GM06990 (cell line): Measurements from ENCODE around the gene SLC35F1.

Source experiments
- DNase-seq: peaks from one replicate; pipeline ENCODE4 v3.0.0-alpha.2; 2011; ENCODE audit not compliant: insufficient read length; ENCODE audit errors: extremely low read depth
- H3K27me3 ChIP-seq: replicated peaks from 2 replicates; pipeline ENCODE4 v1.6.0; 2011; ENCODE audit warnings: low read length; ENCODE audit not compliant: control insufficient read depth, insufficient read depth
- H3K36me3 ChIP-seq: 2 replicates; pipeline ENCODE4 v1.5.1; 2011; ENCODE audit warnings: low read length; ENCODE audit not compliant: control insufficient read depth, insufficient read depth
- H3K4me3 ChIP-seq: replicated peaks from 2 replicates; pipeline ENCODE4 v1.5.1; 2011; ENCODE audit warnings: low read depth, mild to moderate bottlenecking, control low read depth, low read length
- CTCF ChIP-seq: IDR thresholded peaks from 2 replicates; pipeline ENCODE4 v1.5.1; 2011; ENCODE audit warnings: low read length, control low read depth, mild to moderate bottlenecking, inconsistent platforms; ENCODE audit not compliant: insufficient read depth, poor library complexity, severe bottlenecking

Gene SLC35F1

GRCh38 chr6:118218156-118218555 is 311.1 kb downstream of the SLC35F1 start:
- DNase-seq: no peak
- no peak for TF ChIP-seq CTCF
- Histone ChIP-seq H3K4me3 (no peak overlapping the region), H3K27me3 (no peaks in the 10 kb centered on the region), H3K36me3 (no peaks in the 10 kb centered on the region)

DNA sequence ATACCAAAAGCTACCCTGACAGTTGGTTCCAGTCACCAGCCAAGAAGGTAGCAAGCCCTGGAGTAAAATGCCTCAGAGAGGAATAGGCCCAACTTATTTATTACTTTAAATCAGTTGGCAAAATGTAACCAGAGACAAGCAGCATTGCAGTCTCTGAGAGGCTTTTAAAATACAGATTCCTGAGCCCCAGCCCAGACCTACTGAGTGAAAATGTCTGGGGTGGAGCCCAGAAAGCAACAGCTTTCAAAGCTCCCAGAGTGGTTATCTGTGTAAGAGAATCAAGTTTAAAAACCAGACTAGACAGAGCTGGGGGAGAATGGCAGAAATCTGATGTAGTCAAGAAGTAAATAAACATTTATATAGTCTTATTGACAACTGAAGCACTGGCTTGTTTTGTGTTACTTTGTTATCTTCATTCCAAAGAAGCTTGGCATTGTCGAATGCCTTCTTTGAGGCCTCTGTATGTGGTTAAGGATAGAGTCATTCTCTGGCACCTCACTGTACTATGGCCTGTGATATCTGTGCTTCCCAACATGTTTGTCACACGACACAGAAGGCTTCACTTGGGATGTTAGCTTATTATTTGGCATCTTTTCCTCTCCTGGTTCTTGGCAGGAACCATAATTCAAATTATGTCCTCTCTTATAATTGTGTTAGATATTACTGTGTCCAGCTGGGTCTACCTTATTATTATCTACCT is 313.5 kb downstream of the SLC35F1 start:
- Histone ChIP-seq H3K27me3 (no peaks in the 10 kb centered on the region), H3K4me3 (no peak overlapping the region), H3K36me3 (no peaks in the 10 kb centered on the region)
- no peak for DNase-seq
- no peak for TF ChIP-seq CTCF

DNA sequence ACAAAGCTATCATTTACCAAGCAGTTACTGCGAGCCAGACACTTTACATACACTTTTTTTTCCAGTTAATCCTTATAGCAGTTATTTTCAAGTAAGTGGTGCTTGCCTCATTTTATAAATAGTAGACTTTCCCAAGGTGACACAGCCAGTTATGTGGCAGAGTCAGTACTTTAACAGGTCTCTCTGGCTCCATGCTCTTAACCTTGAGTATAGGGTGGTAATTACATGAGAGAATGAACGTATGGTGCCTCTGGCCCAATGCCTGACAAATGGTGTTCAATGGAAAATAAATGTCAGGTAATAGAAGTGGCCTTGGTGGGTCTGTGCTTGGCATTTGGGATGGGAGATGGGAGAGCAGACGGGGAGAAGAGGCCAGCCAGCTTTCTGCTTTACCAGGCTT is 316.3 kb downstream of the SLC35F1 start:
- Histone ChIP-seq H3K4me3 (no peak overlapping the region), H3K36me3 (no peaks in the 10 kb centered on the region), H3K27me3 (no peaks in the 10 kb centered on the region)
- TF ChIP-seq CTCF: no peak
- DNase-seq: no peak

DNA sequence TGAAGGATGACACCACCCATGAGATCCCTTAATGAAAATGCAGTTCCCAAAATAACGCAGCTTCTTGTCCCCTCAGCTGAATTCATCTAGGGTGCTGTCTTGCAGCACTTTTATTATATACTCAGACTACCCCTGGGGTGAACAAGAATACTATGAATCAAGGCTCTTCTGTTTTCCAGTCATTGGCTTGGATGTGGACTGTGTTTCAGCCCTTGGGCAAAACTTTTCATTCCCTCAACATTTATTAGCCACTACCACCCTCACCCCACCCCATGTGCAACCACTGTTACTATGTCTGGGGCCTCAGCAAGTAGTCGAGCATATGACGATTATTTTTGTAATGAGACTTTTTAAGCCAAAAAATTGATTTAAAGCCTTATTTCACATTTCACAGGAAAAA is 321.8 kb downstream of the SLC35F1 start:
- Histone ChIP-seq H3K27me3 (no peaks in the 10 kb centered on the region; the same call in 1 of the 2 replicates), H3K36me3 (no peaks in the 10 kb centered on the region), H3K4me3 (no peak overlapping the region)
- TF ChIP-seq CTCF: no peak
- DNase-seq: no peak

- no peak for DNase-seq
- Histone ChIP-seq H3K27me3 (no peaks in the 10 kb centered on the region; the same call in 1 of the 2 replicates), H3K4me3 (no peak overlapping the region), H3K36me3 (no peaks in the 10 kb centered on the region)
- TF ChIP-seq CTCF: no peak
These were observed 333.9 kb downstream of the SLC35F1 start for GRCh38 chr6:118240878-118241528.
